ENCODE results near the gene POLR3G.
A peak's percentile ranks its signal among the peaks of the same experiment; 100 is the strongest.

Gene POLR3G

GRCh38 chr5:90480699-90481098 is 6.0 kb downstream of the POLR3G start:
- Mint-ChIP-seq H3K4me1 (peaks cover under 1% of the 10 kb centered on the region), H3K27me3 (no peaks in the 10 kb centered on the region), H3K36me3 (peaks cover 3% of the 10 kb centered on the region), H3K27ac (no peak overlapping the region), H3K4me3 (no peak overlapping the region), H3K9me3 (no peaks in the 10 kb centered on the region)

DNA sequence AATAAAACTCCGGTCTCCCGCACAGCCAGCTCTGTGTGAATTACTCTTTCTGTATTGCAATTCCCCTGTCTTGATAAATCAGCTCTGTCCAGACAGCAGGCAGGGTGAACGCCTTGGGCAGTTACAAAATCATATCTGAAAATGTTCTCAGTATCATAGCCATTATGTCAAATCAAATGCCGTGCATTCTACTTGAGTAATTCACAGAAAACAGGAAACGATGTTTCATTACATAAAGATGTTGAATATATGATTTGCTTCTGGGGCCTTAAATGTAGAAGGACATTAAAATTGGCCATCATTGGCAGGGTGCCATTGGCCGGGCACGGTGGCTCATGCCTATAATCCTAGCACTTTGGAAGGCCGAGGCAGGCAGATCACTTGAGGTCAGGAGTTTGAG is 8.5 kb downstream of the POLR3G start:
- H3K4me3 Mint-ChIP-seq = no peak overlapping the region
- H3K27ac Mint-ChIP-seq = no peak overlapping the region
- H3K9me3 Mint-ChIP-seq = no peaks in the 10 kb centered on the region
- H3K27me3 Mint-ChIP-seq = no peaks in the 10 kb centered on the region
- no peaks in the 10 kb centered on the region for H3K4me1 Mint-ChIP-seq
- peaks cover 8% of the 10 kb centered on the region for H3K36me3 Mint-ChIP-seq

DNA sequence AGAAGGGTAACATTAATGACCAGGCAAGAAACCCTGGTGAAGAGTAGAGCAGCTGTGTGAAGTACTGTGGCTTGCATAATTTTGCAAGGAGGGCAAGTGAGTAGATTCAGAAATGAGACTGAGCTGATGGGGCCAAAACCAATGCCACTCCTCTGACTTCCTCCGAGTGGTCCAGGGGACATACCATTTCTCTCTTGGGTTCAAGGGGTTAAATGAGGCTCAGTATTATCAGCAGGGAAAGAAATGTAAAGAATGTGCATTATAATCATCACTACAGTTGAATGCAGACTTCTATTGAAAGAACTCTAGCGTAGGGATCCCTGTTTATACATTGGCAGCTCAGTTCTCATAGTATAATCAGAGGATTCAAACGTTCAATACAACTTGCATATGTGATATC is 9.9 kb downstream of the POLR3G start:
- no peaks in the 10 kb centered on the region for H3K27me3 Mint-ChIP-seq
- no peak overlapping the region for H3K4me3 Mint-ChIP-seq
- H3K4me1 Mint-ChIP-seq = no peaks in the 10 kb centered on the region
- no peaks in the 10 kb centered on the region for H3K9me3 Mint-ChIP-seq
- peaks cover 8% of the 10 kb centered on the region for H3K36me3 Mint-ChIP-seq
- no peak overlapping the region for H3K27ac Mint-ChIP-seq

- H3K4me3 Mint-ChIP-seq = no peak overlapping the region
- H3K27me3 Mint-ChIP-seq = no peaks in the 10 kb centered on the region
- no peaks in the 10 kb centered on the region for H3K4me1 Mint-ChIP-seq
- H3K9me3 Mint-ChIP-seq = peaks cover under 1% of the 10 kb centered on the region
- peaks cover 5% of the 10 kb centered on the region for H3K36me3 Mint-ChIP-seq
- no peak overlapping the region for H3K27ac Mint-ChIP-seq
These were observed 14.1 kb downstream of the POLR3G start for GRCh38 chr5:90488791-90489190.

GRCh38 chr5:90494043-90494442 is 19.4 kb downstream of the POLR3G start:
- no peak overlapping the region for H3K4me3 Mint-ChIP-seq
- H3K4me1 Mint-ChIP-seq = no peaks in the 10 kb centered on the region
- peaks cover 11% of the 10 kb centered on the region for H3K9me3 Mint-ChIP-seq
- H3K27ac Mint-ChIP-seq = no peak overlapping the region
- peaks cover 5% of the 10 kb centered on the region for H3K36me3 Mint-ChIP-seq
- H3K27me3 Mint-ChIP-seq = no peaks in the 10 kb centered on the region

DNA sequence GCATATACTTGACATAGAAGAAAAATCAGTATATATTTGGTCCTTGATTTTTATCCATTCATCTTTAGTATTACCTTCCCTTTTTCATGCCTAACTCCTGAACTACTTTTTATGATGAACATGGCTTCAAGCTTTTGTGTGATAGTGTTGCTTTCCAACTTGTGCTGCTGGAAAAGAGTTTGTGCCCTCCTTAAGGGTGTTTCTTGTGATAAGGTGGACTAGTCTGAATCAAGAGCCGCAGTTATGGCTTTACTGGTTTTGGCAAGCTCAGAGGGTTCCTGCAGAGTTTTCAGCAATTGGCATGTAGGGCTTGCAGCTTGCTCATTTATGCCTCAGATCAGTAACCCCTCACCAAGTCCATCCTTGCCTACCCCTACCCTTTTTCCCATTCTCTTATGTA is 20.5 kb downstream of the POLR3G start:
- H3K36me3 Mint-ChIP-seq = peaks cover 6% of the 10 kb centered on the region
- H3K27me3 Mint-ChIP-seq = no peaks in the 10 kb centered on the region
- no peak overlapping the region for H3K27ac Mint-ChIP-seq
- H3K4me3 Mint-ChIP-seq = no peak overlapping the region
- H3K9me3 Mint-ChIP-seq = peaks cover 11% of the 10 kb centered on the region
- no peaks in the 10 kb centered on the region for H3K4me1 Mint-ChIP-seq

DNA sequence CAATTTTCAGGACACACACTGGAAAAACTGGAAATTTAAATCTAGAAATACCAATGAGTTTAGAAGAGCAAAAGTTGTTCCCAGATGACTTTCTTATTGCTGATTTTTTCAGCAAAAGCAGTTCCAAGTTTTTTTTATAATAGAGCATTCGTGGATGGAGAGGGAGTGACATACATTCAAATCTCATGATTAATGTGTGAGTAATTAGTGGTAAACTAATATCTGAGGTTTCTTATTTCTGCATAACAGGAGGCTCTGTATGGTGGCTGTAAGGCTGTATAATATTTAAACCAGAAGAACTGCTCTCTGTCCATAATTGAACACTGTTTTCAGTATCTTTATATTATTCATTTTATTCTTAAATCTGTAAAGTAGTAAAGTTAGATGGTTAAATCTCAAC is 28.9 kb downstream of the POLR3G start:
- no peaks in the 10 kb centered on the region for H3K27me3 Mint-ChIP-seq
- H3K4me3 Mint-ChIP-seq = no peak overlapping the region
- H3K27ac Mint-ChIP-seq = no peak overlapping the region
- no peaks in the 10 kb centered on the region for H3K9me3 Mint-ChIP-seq
- H3K36me3 Mint-ChIP-seq = peaks cover 12% of the 10 kb centered on the region
- H3K4me1 Mint-ChIP-seq = peaks cover 6% of the 10 kb centered on the region

- Mint-ChIP-seq H3K4me1 (peaks cover 6% of the 10 kb centered on the region), H3K27me3 (no peaks in the 10 kb centered on the region), H3K27ac (no peak overlapping the region), H3K4me3 (no peak overlapping the region), H3K36me3 (peaks cover 12% of the 10 kb centered on the region), H3K9me3 (no peaks in the 10 kb centered on the region)
These were observed 30.1 kb downstream of the POLR3G start for GRCh38 chr5:90504743-90505142.

DNA sequence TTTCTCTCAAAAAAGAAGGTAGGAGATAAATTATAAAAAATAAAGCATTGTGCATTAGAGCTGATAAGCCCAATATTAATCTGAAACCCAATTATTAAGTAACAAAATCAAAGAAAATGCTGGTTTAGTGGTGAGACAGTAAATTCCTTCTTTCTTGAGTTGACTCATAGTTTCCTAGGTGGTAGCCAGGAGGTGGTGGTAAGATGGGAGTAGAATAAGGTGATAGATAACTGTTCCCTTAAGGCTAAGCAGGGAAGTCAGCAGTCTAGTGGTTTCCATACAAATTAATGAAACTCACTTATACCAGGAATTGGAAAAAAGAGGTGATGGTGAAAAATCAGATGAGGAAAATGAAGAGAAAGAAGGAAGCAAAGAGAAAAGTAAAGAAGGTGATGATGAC is 31.6 kb downstream of the POLR3G start:
- H3K27me3 Mint-ChIP-seq = no peaks in the 10 kb centered on the region
- H3K9me3 Mint-ChIP-seq = no peaks in the 10 kb centered on the region
- peaks cover 6% of the 10 kb centered on the region for H3K4me1 Mint-ChIP-seq
- no peak overlapping the region for H3K4me3 Mint-ChIP-seq
- peaks cover 12% of the 10 kb centered on the region for H3K36me3 Mint-ChIP-seq
- no peak overlapping the region for H3K27ac Mint-ChIP-seq

- H3K36me3 Mint-ChIP-seq = peaks cover 12% of the 10 kb centered on the region
- H3K9me3 Mint-ChIP-seq = no peaks in the 10 kb centered on the region
These were observed 35.8 kb downstream of the POLR3G start for GRCh38 chr5:90510438-90510837.

GRCh38 chr5:90514520-90514919 is 39.9 kb downstream of the POLR3G start:
- Mint-ChIP-seq H3K27ac (peak overlapping the region; percentile 24), H3K4me3 (no peak overlapping the region), H3K27me3 (no peaks in the 10 kb centered on the region), H3K36me3 (peaks cover 12% of the 10 kb centered on the region), H3K9me3 (no peaks in the 10 kb centered on the region), H3K4me1 (peaks cover 11% of the 10 kb centered on the region)

More at GRCh38 chr5:90510438-90510837, 35.8 kb downstream of the POLR3G start:
- Mint-ChIP-seq H3K4me1 (peaks cover 6% of the 10 kb centered on the region), H3K4me3 (no peak overlapping the region), H3K27me3 (no peaks in the 10 kb centered on the region), H3K27ac (no peak overlapping the region)

DNA sequence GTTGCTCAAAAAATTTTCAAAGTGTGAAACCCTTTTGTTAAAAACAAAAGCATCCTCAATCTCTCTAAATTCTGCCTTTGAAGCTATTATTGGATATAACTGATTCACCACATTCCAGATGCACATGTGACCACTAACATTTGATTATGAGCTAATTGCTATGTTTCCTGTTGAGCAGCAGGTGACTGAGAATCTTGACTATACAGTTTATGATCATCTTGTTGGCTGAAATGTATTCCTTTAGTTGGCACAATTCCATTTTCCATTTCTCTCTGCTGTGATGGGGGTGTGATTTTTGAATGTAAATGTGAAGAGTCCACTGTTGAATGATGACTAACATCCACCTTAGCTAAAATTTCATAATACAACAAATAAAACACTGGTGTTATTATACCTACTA is 44.0 kb downstream of the POLR3G start:
- Mint-ChIP-seq H3K27ac (peak overlapping the region; percentile 36), H3K27me3 (no peaks in the 10 kb centered on the region), H3K4me3 (no peak overlapping the region), H3K4me1 (peaks cover 27% of the 10 kb centered on the region), H3K9me3 (no peaks in the 10 kb centered on the region), H3K36me3 (peaks cover 26% of the 10 kb centered on the region)

- H3K4me1 Mint-ChIP-seq = peaks cover 31% of the 10 kb centered on the region
- no peaks in the 10 kb centered on the region for H3K9me3 Mint-ChIP-seq
- no peaks in the 10 kb centered on the region for H3K27me3 Mint-ChIP-seq
- H3K36me3 Mint-ChIP-seq = peaks cover 26% of the 10 kb centered on the region
- H3K4me3 Mint-ChIP-seq = no peak overlapping the region
- peak overlapping the region; percentile 36 for H3K27ac Mint-ChIP-seq
These were observed 44.4 kb downstream of the POLR3G start for GRCh38 chr5:90519081-90519480.

DNA sequence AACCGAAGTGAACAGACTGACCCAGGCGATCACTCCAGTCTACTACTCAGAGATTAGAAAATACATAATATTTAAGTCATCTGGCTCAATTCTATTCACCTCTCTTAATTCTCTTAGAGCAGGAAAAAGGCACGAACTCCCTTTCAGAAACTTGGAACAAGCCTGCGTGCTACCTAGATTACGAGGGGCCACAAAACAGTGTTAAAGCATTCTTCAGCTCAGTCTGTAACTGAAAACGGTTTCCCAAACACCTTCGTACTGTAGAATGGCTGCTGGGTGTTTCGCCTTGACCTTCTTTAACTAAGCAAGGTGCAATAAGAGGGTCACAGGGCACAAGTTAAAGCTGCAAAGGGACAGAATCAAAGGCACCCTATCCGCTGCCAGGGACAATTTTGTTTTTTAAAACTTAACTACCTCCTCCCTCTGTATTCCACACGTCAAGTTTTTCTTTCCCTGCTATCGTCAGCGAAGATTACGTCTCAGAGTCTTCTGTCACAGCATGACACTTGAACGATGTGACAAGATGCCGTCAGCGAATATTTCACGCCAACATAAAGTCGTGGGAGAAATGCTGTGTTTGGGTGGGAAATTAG is 54.0 kb downstream of the POLR3G start:
- H3K27me3 Mint-ChIP-seq = peaks cover 5% of the 10 kb centered on the region
- H3K36me3 Mint-ChIP-seq = peaks cover 5% of the 10 kb centered on the region
- peak overlapping the region; percentile 76 for H3K27ac Mint-ChIP-seq
- no peaks in the 10 kb centered on the region for H3K9me3 Mint-ChIP-seq
- H3K4me3 Mint-ChIP-seq = peak overlapping the region; percentile 99
- H3K4me1 Mint-ChIP-seq = peaks cover 35% of the 10 kb centered on the region

DNA sequence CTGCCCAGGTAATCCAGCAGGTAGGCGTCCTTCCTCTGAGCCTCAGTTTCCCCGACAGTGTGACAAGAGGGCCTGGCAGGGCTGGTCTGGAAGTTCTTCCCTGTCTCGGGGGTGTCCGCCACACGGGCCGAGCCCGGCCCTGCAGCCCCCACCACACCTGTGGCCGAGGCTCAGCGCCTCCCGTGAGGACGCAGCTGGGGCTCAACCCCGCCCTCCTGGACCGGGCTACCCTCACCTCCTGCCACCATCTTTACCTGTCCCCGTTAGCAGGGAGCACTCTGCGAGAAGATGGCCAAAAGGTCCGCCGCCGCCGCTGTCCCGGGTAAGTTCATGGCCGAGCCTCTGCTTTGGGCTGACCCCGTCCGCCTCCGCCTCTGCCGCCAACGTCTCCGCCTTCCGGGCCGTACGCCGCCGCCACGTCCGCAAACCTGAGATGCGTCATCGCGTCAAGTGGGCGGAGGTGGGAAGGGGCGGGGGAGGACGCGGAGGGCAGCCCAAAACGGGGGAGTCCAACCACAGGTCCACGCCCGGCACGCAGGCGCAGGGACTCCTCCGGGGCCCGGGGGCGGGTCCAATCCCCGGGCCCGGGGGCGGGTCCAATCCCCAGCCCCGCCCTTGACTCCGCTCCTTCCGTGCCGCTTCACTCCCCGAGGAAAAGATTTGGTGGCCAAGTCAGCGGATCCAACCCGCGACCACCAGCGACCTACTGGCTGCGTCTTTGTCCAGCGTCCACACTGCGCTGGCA is 54.7 kb downstream of the POLR3G start, which contains the start of gene LYSMD3:
LYSMD3 (minus strand) TSS at position 391 of the 745 bp plus-strand sequence. CDS start 4,295 bp downstream, outside the sequence.
- Mint-ChIP-seq H3K9me3 (no peaks in the 10 kb centered on the region), H3K4me3 (peak within 1 kb of the TSS; percentile 99), H3K27ac (peak within 1 kb of the TSS; percentile 97), H3K36me3 (peaks cover 5% of the 10 kb centered on the region), H3K4me1 (peaks cover 31% of the 10 kb centered on the region), H3K27me3 (peaks cover 9% of the 10 kb centered on the region)

- Mint-ChIP-seq H3K36me3 (peaks cover 4% of the 10 kb centered on the region), H3K27me3 (peaks cover 10% of the 10 kb centered on the region), H3K27ac (peak overlapping the region; percentile 97), H3K4me1 (peaks cover 27% of the 10 kb centered on the region), H3K9me3 (no peaks in the 10 kb centered on the region), H3K4me3 (peak overlapping the region; percentile 99)
These were observed 55.4 kb downstream of the POLR3G start for GRCh38 chr5:90529939-90530677.
